Muscle layer of duodenum (tissue), 2 donors: ENCODE results near the gene ACAD8.
"Not testable (repeated sequence)": the region's sequence is repeated elsewhere in the genome, so short reads cannot be mapped to it uniquely, and the experiment has no call there.

Experiments
- H3K27ac ChIP-seq: one replicate; pipeline ENCODE4 v1.7.0; 2013; ENCODE audit warnings: mild to moderate bottlenecking, low read length
- H3K27me3 ChIP-seq: one replicate; pipeline ENCODE4 v1.7.0; 2013; ENCODE audit warnings: low read depth, mild to moderate bottlenecking, control low read depth, low read length
- H3K36me3 ChIP-seq, 2 donors: one replicate each; pipeline ENCODE4 v1.7.0; 2013; ENCODE audit warnings: low read length in 2 of 2, control low read depth in 1 of 2, mild to moderate bottlenecking in 1 of 2; ENCODE audit not compliant: insufficient read depth in 2 of 2, control insufficient read depth in 1 of 2
- H3K4me1 ChIP-seq, 2 donors: one replicate each; pipeline ENCODE4 v1.7.0; 2013; ENCODE audit warnings: low read length in 2 of 2, mild to moderate bottlenecking in 2 of 2, control low read depth in 1 of 2, moderate library complexity in 1 of 2; ENCODE audit not compliant: insufficient read depth in 2 of 2, control insufficient read depth in 1 of 2
- H3K4me3 ChIP-seq, 2 donors: one replicate each; pipeline ENCODE4 v1.7.0; 2013; ENCODE audit warnings: low read length in 2 of 2, low read depth in 1 of 2, mild to moderate bottlenecking in 1 of 2
- H3K9me3 ChIP-seq, 2 donors: one replicate each; pipeline ENCODE4 v1.7.0; 2013; ENCODE audit warnings: low read length in 2 of 2, control low read depth in 1 of 2, mild to moderate bottlenecking in 1 of 2; ENCODE audit not compliant: control insufficient read depth in 1 of 2
- donor health status: healthy.

Gene ACAD8

DNA sequence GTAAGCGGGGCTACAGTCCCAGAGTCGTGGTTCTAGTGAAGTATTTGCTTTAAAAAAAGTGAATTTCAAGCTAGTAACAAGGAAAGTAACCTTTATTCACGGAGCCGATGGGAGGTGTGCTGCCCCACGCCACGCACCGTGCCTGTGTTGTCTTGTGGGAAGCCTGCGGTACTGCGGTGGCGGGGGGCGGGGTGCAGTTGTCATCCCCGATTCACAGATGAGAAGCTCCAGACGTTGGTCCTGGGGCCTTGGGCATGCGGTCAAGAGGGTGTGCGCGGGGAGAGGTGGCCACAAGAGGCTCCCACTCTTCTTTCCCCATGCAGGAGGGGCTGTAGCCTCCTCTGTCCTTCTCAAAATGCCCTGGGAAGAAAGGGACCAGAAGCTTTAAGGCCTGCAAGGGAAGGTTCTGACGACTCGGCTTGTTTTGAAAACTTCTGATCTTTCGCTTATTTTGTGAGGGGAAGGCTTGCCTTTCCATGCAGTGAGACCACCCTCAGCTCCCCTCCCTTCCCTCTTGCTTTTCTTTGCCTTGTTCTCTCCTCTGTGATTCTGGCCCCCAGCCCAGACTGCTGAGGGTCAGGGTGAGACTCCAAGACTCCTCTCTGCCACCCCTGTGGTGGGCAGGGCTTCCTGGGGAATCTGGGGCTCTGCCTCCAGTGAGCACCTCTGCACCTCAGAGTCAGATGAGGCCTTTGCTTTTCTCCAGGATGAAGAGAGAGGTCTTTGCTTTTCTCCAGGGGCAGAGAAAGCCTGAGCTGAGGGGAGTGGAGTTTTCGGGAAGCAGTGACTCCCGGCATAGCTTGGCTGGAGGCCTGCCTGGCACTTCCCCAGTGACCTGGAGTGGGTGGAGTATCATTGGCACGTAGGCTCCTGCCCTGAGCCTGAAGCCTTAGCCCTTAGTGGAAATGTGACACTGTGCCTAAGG lies 29.0 kb downstream of the ACAD8 start:
- no peaks in the 10 kb centered on the region for H3K36me3 ChIP-seq
- H3K27ac ChIP-seq: no peak overlapping the region
- H3K4me3 ChIP-seq: no peak overlapping the region
- H3K9me3 ChIP-seq: peaks cover 0 to 3% of the 10 kb centered on the region in 2 donors
- peaks cover 10% of the 10 kb centered on the region for H3K27me3 ChIP-seq
- H3K4me1 ChIP-seq: peaks cover 0 to 4% of the 10 kb centered on the region in 2 donors

DNA sequence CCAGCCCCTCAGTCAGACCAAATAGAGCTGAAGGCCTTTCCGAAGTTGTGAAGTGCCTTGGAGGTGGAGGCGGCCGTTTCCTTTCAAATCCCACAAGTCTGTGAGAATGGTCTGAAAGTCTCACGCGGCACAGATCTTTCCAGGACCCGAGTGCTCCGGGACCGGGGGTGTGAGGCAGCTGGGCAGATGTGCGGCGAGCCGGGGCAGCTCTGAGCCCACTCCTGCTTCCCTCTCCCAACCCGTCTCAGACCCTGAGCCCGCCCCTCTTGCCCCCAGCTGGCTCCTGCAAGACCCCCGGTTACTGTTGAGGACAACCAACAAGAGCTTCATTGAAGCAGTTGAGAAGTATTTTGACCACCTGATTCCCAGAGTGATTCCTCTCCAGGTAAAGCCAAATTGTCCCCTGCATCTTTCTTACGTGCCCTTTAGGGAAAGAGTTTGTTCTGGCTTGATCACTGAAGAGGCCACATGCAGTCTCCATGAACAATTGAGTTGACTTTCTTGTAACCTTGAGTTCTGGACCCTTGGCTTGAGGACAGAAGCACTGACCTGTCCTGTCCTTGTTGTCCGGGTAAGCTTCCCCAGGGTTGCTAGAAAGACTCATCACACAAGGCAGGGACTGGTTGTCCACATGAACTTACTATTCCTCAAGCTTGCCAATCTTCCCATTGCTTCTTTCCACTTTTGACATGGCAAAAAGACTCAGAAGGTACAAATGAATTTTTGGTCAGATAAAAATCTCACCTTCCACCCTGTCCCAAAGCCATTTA lies 30.3 kb downstream of the ACAD8 start:
- Histone ChIP-seq H3K4me1 (no peaks in the 10 kb centered on the region), H3K27ac (no peak overlapping the region), H3K27me3 (peaks cover under 1% of the 10 kb centered on the region), H3K36me3 (no peaks in the 10 kb centered on the region), H3K9me3 (no peaks in the 10 kb centered on the region), H3K4me3 (no peak overlapping the region)

DNA sequence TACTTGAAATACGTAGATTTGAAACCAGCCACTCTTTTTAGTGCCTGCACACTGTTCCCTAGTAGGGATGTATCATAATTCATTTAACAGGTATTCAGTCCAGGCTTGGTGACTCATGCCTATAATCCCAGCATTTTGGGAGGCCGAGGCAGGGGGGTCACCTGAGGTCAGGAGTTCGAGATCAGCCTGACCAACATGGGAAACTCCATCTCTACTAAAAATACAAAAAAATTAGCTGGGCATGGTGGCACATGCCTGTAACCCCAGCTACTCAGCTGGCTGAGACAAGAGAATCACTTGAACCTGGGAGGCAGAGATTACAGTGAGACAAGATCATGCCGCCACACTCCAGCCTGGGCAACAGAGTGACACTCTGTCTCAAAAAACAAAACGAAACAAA lies 31.0 kb downstream of the ACAD8 start:
- H3K36me3 ChIP-seq, H3K27me3 ChIP-seq, H3K27ac ChIP-seq, H3K4me3 ChIP-seq, H3K9me3 ChIP-seq, H3K4me1 ChIP-seq: not testable (repeated sequence)

DNA sequence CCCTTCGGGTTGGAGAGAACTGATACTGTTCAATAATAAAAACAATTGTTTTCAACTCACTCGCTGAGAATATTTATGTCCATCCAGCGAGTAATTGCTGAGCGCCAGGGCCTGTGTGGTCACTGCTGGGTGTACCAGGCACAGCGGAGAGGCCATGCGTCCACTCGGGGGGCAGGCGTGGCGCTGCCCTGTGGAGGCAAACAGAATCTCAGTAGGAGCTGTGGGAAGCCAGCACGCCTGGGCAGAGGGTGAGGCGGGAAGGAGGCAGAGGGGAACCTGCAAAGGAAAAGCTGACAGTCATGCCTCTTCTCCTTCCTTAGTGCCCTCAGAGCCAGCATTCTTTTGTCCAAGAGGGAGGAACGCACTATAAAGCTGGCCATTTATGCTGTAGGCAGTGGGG lies 34.2 kb downstream of the ACAD8 start:
- Histone ChIP-seq H3K4me3 (no peak overlapping the region), H3K36me3 (no peaks in the 10 kb centered on the region), H3K9me3 (no peaks in the 10 kb centered on the region), H3K27me3 (no peaks in the 10 kb centered on the region), H3K4me1 (no peaks in the 10 kb centered on the region), H3K27ac (no peak overlapping the region)

DNA sequence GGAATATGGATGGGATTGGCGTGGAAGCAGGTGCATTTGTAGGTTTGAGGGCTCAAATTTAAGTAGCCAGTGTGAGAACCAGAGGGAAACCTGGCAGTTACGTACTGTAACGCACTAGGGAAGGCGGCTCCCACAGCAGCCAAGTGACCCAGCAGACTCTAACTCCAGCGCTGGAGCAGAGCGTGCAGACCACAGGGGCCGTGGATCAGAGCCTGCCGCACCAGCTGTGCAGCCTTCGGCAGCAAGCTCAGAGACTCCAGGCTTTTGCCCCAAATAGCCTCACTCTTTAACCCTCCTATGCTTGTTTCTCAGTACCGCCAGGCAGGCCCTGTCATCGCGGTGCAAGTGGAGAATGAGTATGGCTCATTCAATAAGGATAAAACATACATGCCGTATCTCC lies 35.1 kb downstream of the ACAD8 start:
- H3K4me1 ChIP-seq: no peaks in the 10 kb centered on the region
- H3K27me3 ChIP-seq: no peaks in the 10 kb centered on the region
- H3K4me3 ChIP-seq: no peak overlapping the region
- H3K36me3 ChIP-seq: no peaks in the 10 kb centered on the region
- H3K27ac ChIP-seq: no peak overlapping the region
- no peaks in the 10 kb centered on the region for H3K9me3 ChIP-seq

DNA sequence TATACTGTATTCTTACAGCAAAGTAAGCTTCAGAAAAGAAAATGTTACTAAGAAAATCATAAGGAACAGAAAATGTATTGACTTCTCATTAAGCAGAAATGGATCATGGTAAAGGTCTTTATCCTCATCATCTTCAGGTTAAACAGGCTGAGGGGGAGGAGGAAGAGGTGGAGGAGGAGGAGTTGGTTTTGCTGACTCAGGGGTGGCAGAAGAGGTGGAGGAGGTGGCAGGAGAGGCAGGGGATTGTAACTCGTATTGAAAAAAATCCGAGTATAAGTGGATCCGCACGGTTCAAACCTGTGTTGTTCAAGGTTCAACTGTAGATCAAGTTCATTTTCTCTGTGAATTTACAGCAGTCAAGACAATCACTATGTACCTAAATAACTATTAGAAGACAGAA lies 35.8 kb downstream of the ACAD8 start:
- Histone ChIP-seq H3K4me1 (no peaks in the 10 kb centered on the region), H3K9me3 (no peaks in the 10 kb centered on the region), H3K36me3 (no peaks in the 10 kb centered on the region), H3K4me3 (no peak overlapping the region), H3K27ac (no peak overlapping the region), H3K27me3 (no peaks in the 10 kb centered on the region)

DNA sequence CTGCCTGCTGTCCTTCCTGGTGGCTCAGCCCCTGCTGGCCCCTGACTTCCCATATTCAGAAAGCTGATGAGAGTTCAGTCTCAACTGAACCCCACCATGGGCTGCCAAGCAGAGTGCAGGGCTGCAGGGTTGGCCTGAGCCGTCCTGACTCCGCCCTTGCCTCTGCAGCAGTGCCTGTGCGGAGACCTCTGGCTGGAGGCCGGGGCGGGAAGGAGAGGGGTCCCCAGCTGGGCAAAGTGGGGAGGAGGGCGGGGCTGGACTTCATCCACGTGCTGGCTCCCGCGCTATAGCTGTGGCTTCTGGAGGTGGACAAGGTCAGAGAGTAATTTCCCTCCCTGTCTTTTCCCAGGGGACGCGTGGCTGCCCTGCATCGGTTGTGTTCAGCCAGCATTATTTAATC lies 36.4 kb downstream of the ACAD8 start:
- Histone ChIP-seq H3K4me3 (no peak overlapping the region), H3K36me3 (no peaks in the 10 kb centered on the region), H3K9me3 (no peaks in the 10 kb centered on the region), H3K4me1 (no peaks in the 10 kb centered on the region), H3K27ac (no peak overlapping the region), H3K27me3 (no peaks in the 10 kb centered on the region)

DNA sequence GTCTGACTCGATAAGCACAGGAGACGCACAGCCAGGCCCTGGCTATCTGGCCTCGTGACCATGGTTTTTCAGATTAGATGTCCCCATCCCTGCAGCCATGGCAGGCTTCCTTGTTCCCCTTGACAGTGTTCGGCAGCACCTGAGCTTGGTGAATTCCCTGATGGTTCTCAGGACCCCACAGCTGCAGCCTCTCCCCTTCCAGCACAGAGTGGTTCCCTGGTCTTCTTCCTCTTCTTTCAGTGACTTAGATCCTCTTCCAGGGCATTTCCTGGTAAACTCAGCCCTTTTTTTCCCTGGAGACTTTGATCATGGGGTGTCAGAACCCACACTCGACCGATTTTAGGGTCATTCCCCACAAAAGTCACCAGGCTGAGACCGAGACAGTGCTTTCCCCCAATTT lies 37.3 kb downstream of the ACAD8 start:
- no peaks in the 10 kb centered on the region for H3K36me3 ChIP-seq
- H3K27me3 ChIP-seq: no peaks in the 10 kb centered on the region
- no peaks in the 10 kb centered on the region for H3K4me1 ChIP-seq
- H3K9me3 ChIP-seq: no peaks in the 10 kb centered on the region
- no peak overlapping the region for H3K27ac ChIP-seq
- no peak overlapping the region for H3K4me3 ChIP-seq

DNA sequence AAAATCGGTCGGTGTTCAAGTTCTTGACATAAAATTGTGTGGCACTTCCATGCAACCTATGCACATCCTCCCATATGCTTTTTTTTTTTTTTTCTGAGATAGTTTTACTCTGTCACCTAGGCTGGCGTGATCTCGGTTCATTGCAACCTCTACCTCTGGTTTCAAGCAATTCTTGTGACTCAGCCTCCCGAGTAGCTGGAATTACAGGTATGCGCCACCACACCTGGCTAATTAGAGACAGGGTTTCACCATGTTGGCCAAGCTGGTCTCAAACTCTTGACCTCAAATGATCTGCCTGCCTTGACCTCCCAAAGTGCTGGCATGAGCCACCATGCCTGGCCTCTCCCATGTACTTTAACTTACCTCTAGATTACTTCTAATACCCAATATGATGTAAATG lies 37.8 kb downstream of the ACAD8 start:
- H3K27ac ChIP-seq: no peak overlapping the region
- no peaks in the 10 kb centered on the region for H3K9me3 ChIP-seq
- no peaks in the 10 kb centered on the region for H3K27me3 ChIP-seq
- H3K36me3 ChIP-seq: no peaks in the 10 kb centered on the region
- H3K4me1 ChIP-seq: no peaks in the 10 kb centered on the region
- H3K4me3 ChIP-seq: no peak overlapping the region

DNA sequence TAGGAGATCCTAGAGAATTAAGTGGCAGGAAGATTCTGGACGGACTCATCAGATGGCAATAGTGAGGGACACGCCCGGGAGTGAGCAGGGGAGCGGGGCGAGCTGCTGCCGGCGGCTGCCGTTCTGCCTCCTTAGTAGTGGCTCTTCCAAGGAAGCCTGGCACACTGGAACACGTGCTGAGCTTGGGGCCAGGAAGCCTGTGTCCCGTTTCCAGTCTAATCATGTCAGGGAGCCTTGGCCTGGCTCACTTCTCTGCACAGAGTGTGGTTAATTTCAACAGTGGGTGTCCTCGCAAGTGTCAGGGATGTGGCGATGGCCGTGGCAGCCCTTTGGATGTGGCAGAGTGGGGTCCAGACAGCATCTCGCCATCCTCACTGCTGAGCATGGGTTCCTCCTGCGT lies 39.3 kb downstream of the ACAD8 start:
- Histone ChIP-seq H3K36me3 (no peaks in the 10 kb centered on the region), H3K27ac (no peak overlapping the region), H3K4me3 (no peak overlapping the region), H3K4me1 (no peaks in the 10 kb centered on the region), H3K9me3 (no peaks in the 10 kb centered on the region), H3K27me3 (no peaks in the 10 kb centered on the region)

DNA sequence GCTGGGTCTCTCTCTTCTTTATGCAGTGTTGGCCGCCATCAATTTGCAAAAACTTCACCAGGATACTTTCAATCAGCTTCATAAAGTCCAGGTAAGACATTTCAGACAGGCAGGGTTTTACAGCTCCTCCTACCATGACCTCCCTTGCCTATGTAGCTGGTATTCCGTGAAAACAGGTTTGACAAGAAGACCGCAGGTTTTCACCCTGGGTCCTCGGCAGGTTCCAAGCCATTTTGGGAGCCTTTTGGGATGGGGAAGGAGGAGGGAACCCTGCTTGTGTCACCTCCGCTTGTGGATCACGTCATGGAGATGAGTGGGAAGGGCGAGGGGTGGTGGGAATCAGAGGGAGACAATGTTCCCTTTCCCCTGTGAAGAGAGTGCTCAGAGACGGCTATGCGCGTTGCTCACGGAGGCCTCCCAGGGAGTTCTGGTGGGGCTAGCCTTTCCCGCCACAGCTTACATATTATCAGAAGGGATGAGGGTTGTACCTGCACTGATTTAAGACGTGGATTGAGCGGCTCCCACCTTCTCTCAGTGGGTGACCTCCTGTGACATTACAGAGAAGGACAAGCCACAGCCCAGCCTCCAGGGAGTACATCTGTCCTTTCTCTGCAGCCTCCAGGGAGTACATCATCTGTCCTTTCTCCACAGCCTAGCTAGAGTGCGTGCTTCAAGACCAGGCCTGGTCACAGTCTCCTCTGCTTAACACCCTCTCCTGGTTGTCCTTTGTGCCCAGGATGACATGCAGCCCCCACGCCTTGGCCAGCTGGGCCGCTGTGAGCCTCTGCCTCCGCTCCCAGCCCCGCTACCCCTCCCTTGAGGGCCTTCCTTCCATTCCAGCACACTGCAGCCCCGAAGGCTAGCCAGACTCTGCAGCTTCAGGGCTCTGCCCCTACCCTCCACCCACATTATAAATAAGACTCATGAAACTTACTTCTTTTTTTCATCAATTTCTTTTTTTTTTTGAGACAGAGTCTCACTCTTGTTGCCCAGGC lies 40.0 kb downstream of the ACAD8 start:
- Histone ChIP-seq H3K27ac (no peak overlapping the region), H3K4me1 (no peaks in the 10 kb centered on the region), H3K4me3 (no peak overlapping the region), H3K9me3 (no peaks in the 10 kb centered on the region), H3K27me3 (no peaks in the 10 kb centered on the region), H3K36me3 (no peaks in the 10 kb centered on the region)
